Measurements from ENCODE around the gene GTF3C1.
A peak's percentile ranks its signal among the peaks of the same experiment; 100 is the strongest.
"Not testable (repeated sequence)": the region's sequence is repeated elsewhere in the genome, so short reads cannot be mapped to it uniquely, and the experiment has no call there.

GTF3C1 gene, protein sequence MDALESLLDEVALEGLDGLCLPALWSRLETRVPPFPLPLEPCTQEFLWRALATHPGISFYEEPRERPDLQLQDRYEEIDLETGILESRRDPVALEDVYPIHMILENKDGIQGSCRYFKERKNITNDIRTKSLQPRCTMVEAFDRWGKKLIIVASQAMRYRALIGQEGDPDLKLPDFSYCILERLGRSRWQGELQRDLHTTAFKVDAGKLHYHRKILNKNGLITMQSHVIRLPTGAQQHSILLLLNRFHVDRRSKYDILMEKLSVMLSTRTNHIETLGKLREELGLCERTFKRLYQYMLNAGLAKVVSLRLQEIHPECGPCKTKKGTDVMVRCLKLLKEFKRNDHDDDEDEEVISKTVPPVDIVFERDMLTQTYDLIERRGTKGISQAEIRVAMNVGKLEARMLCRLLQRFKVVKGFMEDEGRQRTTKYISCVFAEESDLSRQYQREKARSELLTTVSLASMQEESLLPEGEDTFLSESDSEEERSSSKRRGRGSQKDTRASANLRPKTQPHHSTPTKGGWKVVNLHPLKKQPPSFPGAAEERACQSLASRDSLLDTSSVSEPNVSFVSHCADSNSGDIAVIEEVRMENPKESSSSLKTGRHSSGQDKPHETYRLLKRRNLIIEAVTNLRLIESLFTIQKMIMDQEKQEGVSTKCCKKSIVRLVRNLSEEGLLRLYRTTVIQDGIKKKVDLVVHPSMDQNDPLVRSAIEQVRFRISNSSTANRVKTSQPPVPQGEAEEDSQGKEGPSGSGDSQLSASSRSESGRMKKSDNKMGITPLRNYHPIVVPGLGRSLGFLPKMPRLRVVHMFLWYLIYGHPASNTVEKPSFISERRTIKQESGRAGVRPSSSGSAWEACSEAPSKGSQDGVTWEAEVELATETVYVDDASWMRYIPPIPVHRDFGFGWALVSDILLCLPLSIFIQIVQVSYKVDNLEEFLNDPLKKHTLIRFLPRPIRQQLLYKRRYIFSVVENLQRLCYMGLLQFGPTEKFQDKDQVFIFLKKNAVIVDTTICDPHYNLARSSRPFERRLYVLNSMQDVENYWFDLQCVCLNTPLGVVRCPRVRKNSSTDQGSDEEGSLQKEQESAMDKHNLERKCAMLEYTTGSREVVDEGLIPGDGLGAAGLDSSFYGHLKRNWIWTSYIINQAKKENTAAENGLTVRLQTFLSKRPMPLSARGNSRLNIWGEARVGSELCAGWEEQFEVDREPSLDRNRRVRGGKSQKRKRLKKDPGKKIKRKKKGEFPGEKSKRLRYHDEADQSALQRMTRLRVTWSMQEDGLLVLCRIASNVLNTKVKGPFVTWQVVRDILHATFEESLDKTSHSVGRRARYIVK (N-terminal part only)

GRCh38 chr16:27549746-27550581 is at the start of gene GTF3C1, which contains the start of gene KATNIP:
TSS of gene GTF3C1 (minus strand) at chr16:27549913. CDS start at chr16:27549890, 23 bp downstream.
TSS of gene KATNIP (plus strand) at chr16:27550144. CDS start at chr16:27550171, 27 bp downstream.
- peak; percentile 96 for DNase-seq

DNA sequence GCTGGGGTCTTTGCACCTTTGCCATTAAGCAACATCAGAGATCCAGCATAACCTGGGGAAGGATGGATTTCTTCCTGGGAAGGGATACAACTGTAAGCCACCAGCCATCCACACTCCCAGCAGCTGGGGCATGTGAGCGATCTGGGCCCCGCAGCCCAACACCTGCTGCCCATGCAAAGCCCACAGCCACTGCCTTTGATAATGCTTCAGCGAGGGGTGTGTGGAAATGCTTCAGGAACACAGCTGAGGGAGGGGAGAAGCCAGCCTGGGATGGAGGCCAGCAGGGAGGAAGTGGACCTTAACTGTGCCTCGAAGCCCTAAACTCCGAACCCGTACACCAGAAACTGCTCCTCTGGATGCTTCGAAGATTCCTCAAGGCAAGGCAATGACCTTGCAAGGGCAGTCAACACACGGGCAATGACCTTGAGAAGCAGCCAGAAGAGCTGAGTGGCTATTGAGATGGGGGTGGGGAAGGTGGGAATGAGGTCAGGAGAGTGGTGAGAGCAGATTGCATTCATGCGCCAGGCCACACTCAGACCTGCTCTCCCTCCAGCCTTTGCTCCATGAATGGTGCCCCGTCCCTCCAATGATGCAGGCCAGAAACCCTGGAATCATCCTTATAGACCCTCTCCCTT is 49.3 kb upstream of the GTF3C1 start:
- no peak for DNase-seq

GRCh38 chr16:27598220-27598619 is 48.5 kb upstream of the GTF3C1 start:
- DNase-seq: no peak

GRCh38 chr16:27597361-27597760 is 47.6 kb upstream of the GTF3C1 start:
- DNase-seq: no peak

DNA sequence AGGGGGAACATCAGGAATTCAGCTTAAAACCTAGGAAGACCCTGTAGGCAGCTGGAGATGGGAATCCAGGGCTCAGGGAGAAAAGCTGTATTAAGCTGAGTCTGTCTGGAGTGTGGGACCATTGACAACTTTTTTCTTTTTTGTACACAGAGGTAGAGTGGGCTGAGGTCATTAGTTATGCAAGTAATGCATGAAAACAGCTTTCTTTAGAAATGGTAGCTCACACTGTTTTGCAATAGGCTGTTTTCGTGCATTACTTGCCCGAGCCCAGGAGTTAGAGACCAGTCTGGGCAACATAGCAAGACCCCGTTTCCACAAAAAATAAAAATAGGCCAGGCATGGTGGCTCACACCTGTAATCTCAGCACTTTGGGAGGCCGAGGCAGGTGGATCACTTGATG is 46.7 kb upstream of the GTF3C1 start:
- DNase-seq: no peak

- DNase-seq: no peak
Observed at GRCh38 chr16:27595993-27596392, 46.3 kb upstream of the GTF3C1 start.

DNA sequence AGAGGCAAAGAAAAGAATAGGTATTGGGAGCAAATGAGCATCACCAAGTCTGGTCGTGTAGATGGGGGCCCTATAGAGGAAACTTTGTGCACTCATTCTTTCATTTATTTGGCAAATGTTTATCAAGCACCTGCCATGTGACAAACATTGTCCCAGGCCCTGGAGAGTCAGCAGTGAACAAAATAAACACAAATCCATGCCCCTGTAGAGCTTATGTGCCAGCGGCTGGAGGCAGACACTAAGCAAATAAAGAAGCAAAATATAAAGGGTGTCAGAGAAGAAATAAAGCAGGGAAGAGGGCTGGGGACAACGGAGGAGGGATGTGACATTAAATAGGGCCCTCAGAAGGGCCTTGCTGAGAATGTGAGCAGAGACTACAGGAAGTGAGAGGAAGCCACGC is 45.8 kb upstream of the GTF3C1 start:
- no peak for DNase-seq

DNA sequence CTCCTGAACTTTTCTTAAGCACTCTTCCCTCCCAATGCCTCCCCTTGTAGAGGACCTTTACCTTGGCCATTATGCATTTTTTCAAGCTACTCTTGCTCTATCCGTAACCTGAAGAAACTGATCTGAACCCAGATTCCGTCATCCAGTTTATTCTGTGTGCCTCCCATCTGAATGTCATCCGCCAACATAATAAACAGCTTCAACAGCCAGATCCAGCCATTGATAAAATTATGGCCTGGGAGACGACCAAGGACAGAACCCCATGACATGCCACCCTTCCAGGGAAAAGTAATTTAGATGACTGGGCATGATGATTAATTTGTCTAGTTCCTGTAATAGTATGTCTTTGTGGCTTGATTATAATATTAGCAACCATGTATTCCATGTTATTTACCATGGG is 42.1 kb upstream of the GTF3C1 start:
- no peak for DNase-seq

- DNase-seq: no peak
Observed at GRCh38 chr16:27588057-27588456, 38.3 kb upstream of the GTF3C1 start.

GRCh38 chr16:27586711-27587110 is 37.0 kb upstream of the GTF3C1 start:
- no peak for DNase-seq

GRCh38 chr16:27585200-27585599 is 35.5 kb upstream of the GTF3C1 start:
- no peak for DNase-seq

DNA sequence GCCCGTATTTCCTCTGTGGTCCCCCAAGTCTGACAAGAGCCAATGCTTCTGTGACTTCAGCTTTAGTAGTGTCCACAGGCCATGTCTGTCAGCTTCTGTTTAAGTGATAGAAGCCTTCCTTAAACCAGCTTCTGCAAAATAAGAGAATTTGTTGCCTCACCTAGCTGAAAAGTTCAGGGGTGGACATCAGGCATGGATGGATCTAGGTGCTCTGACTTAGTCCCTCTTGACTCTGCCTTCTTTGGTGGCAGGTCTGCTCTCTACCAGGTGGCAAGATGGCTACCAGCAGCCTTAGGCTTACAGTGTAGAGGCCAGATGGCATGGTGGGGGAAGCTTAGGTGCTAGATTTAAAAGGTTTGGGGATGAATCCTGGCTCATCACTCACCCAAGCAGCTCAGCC is 33.9 kb upstream of the GTF3C1 start:
- DNase-seq: no peak

DNA sequence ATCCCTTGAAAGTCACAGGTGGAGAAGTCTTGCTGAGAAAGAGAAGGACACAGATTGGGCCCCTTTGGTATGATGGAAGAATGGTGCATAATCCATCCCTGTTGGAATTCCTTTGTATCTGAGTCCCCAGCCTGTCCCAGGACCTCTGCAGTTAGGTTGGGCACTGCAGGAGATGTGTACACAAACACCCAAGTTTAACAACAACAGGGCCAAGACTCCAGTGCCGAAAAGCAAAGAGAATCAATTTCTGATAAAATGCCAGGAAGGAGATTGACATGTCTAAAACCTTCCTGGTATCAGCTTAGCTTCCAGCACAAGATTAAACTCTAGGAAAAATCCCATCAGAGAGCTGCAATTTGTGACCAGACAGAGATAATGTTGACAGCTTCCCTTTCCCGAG is 33.2 kb upstream of the GTF3C1 start:
- no peak for DNase-seq

- DNase-seq: no peak
Observed at GRCh38 chr16:27579087-27579980, 29.6 kb upstream of the GTF3C1 start.

GRCh38 chr16:27576729-27577128 is 27.0 kb upstream of the GTF3C1 start:
- DNase-seq: no peak

DNA sequence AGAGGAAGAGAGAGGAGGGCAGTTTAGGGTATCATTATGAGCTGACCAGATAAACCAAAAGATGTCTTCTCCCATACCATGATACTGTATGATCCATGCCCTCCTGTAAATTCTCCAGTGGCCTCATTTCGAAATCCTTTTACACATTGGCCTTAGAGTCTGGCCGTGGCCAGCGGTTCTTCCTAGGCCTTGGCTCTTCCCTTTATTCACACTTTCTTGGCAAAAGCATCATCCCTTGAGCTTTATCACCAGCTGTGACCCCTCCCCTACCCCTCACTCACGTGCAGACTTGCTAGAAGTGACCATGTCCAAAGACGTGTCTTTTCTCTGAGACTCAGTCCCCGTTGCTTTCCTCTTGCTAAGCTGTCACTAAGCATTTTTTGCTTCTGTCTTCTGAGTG is 23.0 kb upstream of the GTF3C1 start:
- DNase-seq: no peak

- DNase-seq: no peak
Observed at GRCh38 chr16:27571433-27572326, 22.0 kb upstream of the GTF3C1 start.

GRCh38 chr16:27570986-27571385 is 21.3 kb upstream of the GTF3C1 start:
- not testable (repeated sequence) for DNase-seq

DNA sequence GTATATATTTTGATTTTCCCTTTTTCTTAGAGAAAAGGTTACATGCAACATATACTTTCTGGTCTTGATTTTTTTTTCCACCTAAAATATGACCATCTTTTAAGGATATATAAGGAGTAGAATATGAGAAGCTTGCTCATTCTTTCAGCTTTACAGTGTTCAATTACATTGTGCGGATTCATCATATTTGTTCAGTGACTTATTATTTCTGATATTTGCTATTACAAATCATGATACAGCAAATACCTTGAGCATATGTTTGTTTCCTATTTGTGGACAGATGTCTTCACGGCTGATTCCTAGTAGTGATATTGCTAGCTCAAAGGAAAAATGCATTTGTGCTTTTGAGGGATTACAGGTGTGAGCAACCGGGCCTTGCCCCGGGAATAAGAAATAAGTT is 18.4 kb upstream of the GTF3C1 start:
- no peak for DNase-seq

Measured in COR-L47 (cell line).